SK-N-SH treated with all-trans-retinoic acid at 6 μM for 48 hours (cell line): ENCODE measurements around the gene TMEM39B.
A peak's percentile ranks its signal among the peaks of the same experiment; 100 is the strongest.

Source experiments
- ATAC-seq: fragments of 200-7000 bp; cut with Tn5 transposase; 3 replicates; pipeline ENCODE4 v1.9.1; 2020; ENCODE audit warnings: mild to moderate bottlenecking, moderate library complexity
- ARNTL ChIP-seq: fragments of 450-650 bp; formaldehyde crosslinking; IDR thresholded peaks from 2 replicates; pipeline ENCODE4 v1.5.0; 2020; ENCODE audit warnings: low read depth, mild to moderate bottlenecking, moderate library complexity, borderline replicate concordance
- BACH2 ChIP-seq: fragments of 250-450 bp; sonication (Bioruptor Pico); IDR thresholded peaks from 2 replicates; pipeline ENCODE4 v1.9.0; 2021; ENCODE audit warnings: mild to moderate bottlenecking, borderline replicate concordance
- CREB5 ChIP-seq: fragments of 250-450 bp; sonication (Bioruptor Pico); IDR thresholded peaks from 2 replicates; pipeline ENCODE4 v1.5.1; 2020; ENCODE audit warnings: low read depth, mild to moderate bottlenecking, moderate library complexity
- CSDC2 ChIP-seq: fragments of 250-450 bp; sonication (Bioruptor Pico); IDR thresholded peaks from 2 replicates; pipeline ENCODE4 v1.5.0; 2020; ENCODE audit warnings: mild to moderate bottlenecking, moderate library complexity
- CSRNP3 ChIP-seq: fragments of 250-450 bp; sonication (Bioruptor Pico); IDR thresholded peaks from 2 replicates; pipeline ENCODE4 v1.5.1; 2021; ENCODE audit warnings: mild to moderate bottlenecking, moderate library complexity
- ESRRG ChIP-seq: fragments of 250-450 bp; sonication (Bioruptor Pico); IDR thresholded peaks from 2 replicates; pipeline ENCODE4 v1.6.1; 2021; ENCODE audit warnings: mild to moderate bottlenecking
- GLIS3 ChIP-seq: fragments of 250-450 bp; sonication (Bioruptor Pico); IDR thresholded peaks from 2 replicates; pipeline ENCODE4 v1.5.0; 2020; ENCODE audit warnings: mild to moderate bottlenecking, moderate library complexity
- ISL1 ChIP-seq: fragments of 250-450 bp; sonication (Bioruptor Pico); IDR thresholded peaks from 2 replicates; pipeline ENCODE4 v2.1.2; 2022; ENCODE audit warnings: mild to moderate bottlenecking, moderate library complexity
- OSR1 ChIP-seq: fragments of 250-450 bp; sonication (Bioruptor Pico); IDR thresholded peaks from 2 replicates; pipeline ENCODE4 v1.8.0; 2022; ENCODE audit warnings: moderate library complexity, mild to moderate bottlenecking, inconsistent platforms
- PATZ1 ChIP-seq: fragments of 250-450 bp; sonication (Bioruptor Pico); IDR thresholded peaks from 2 replicates; pipeline ENCODE4 v1.8.0; 2020; ENCODE audit warnings: mild to moderate bottlenecking, moderate library complexity, borderline replicate concordance
- PPARA ChIP-seq: fragments of 250-450 bp; sonication (Bioruptor Pico); IDR thresholded peaks from 2 replicates; pipeline ENCODE4 v1.5.0; 2020; ENCODE audit warnings: mild to moderate bottlenecking, borderline replicate concordance
- RARB ChIP-seq: fragments of 250-450 bp; sonication (Bioruptor Pico); IDR thresholded peaks from 2 replicates; pipeline ENCODE4 v1.8.0; 2021; ENCODE audit warnings: mild to moderate bottlenecking, moderate library complexity
- SNAI2 ChIP-seq: fragments of 250-450 bp; sonication (Bioruptor Pico); IDR thresholded peaks from 2 replicates; pipeline ENCODE4 v1.5.0; 2020; ENCODE audit warnings: mild to moderate bottlenecking, moderate library complexity
- TCF4 ChIP-seq: fragments of 250-450 bp; sonication (Bioruptor Pico); IDR thresholded peaks from 2 replicates; pipeline ENCODE4 v1.8.0; 2021; ENCODE audit warnings: mild to moderate bottlenecking, moderate library complexity, borderline replicate concordance
- TOX ChIP-seq: fragments of 250-450 bp; sonication (Bioruptor Pico); IDR thresholded peaks from 2 replicates; pipeline ENCODE4 v1.8.0; 2021; ENCODE audit warnings: mild to moderate bottlenecking, moderate library complexity, borderline replicate concordance
- ZC3H10 ChIP-seq: fragments of 250-450 bp; sonication (Bioruptor Pico); IDR thresholded peaks from 2 replicates; pipeline ENCODE4 v1.5.1; 2021; ENCODE audit warnings: mild to moderate bottlenecking, moderate library complexity
- ZFP3 ChIP-seq: fragments of 250-450 bp; sonication (Bioruptor Pico); IDR thresholded peaks from 2 replicates; pipeline ENCODE4 v1.5.0; 2020; ENCODE audit warnings: mild to moderate bottlenecking, moderate library complexity
- ZNF565 ChIP-seq: fragments of 450-650 bp; formaldehyde crosslinking; conservative IDR thresholded peaks from 2 replicates; pipeline ENCODE4 v1.5.0; 2020; ENCODE audit warnings: low read depth, mild to moderate bottlenecking, moderate library complexity
- ZNF70 ChIP-seq: fragments of 450-650 bp; formaldehyde crosslinking; IDR thresholded peaks from 2 replicates; pipeline ENCODE4 v1.5.0; 2020; ENCODE audit warnings: mild to moderate bottlenecking, moderate library complexity
- ZNF8 ChIP-seq: fragments of 450-650 bp; formaldehyde crosslinking; IDR thresholded peaks from 2 replicates; pipeline ENCODE4 v1.5.0; 2020; ENCODE audit warnings: mild to moderate bottlenecking, moderate library complexity
- TF ChIP-seq, protein P1 (sequence below): fragments of 250-450 bp; sonication (Bioruptor Pico); IDR thresholded peaks from 2 replicates; pipeline ENCODE4 v1.8.0; 2021; ENCODE audit warnings: low read depth, mild to moderate bottlenecking, moderate library complexity, borderline replicate concordance

Gene TMEM39B

GRCh38 chr1:32025515-32025914 lies 47.2 kb upstream of the TMEM39B start:
- ATAC-seq = no peak

DNA sequence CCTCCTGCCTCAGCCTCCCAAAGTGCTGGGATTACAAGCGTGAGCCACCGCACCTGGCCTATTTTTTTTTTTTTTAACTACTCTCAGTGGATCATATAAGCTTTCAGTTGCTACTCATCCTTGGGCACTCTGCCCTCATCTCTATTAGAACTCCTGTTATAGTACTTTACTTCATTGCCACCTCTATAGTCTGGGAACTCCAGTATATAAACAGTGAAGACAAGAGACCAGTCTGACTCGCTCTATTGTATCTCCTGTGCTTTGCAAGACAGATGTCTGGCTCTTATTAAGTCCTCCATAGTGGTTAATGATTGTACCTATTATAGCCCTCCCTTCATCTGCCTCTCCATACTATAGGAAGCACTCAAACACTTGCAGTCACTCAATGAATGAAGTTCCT lies 44.0 kb upstream of the TMEM39B start:
- TF ChIP-seq ZNF565 (CRISPR knock-in tag) (no peak), SNAI2 (CRISPR knock-in tag) (no peak), ZNF8 (CRISPR knock-in tag) (no peak), ZNF70 (CRISPR knock-in tag) (no peak)
- TF ChIP-seq, all 23 proteins: peak for 0
- no peak; the same call in 2 of the 3 replicates for ATAC-seq

More at GRCh38 chr1:32025515-32025914, 47.2 kb upstream of the TMEM39B start:
- TF ChIP-seq CREB5 (CRISPR knock-in tag) = no peak
- no peak for TF ChIP-seq ZC3H10 (CRISPR knock-in tag)
- TF ChIP-seq CSRNP3 (CRISPR knock-in tag) = no peak
- TF ChIP-seq TOX (CRISPR knock-in tag) = no peak
- no peak for TF ChIP-seq ZNF8 (CRISPR knock-in tag)
- no peak for TF ChIP-seq TCF4

DNA sequence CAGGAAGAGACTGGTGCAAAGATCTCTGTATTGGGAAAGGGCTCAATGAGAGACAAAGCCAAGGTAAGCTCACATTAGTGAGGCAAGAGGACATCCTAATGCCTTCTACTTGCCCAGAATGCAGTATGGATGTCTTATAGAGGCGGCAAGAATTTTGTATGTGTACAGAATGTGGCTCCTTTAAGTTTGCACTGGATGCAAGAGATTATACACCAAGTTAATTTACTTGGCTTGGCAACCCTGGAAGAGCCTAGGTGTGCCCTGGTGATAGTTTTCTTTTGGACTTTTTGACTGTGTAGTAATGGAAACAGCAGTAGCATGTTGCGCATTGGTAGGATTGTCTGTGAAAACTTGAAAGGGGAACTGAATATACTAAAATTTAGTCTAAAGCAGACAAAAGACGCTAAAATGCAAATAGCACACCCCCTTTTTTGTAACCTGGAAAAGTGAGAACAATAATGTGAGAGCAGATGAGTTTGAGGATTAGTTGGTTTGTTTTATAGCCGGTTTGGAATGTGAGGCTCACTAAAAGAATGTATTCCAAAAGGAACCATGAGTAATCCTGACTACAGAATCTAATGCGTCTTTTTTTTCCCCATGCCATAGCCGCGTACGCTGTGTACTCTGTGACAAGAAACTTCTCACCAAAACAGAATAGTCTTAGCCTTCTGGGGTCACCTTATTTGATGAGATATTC lies 41.0 kb upstream of the TMEM39B start:
- TF ChIP-seq ZNF8 (CRISPR knock-in tag) = no peak
- ATAC-seq = peak; percentile 74

GRCh38 chr1:32032275-32032615 lies 40.5 kb upstream of the TMEM39B start:
- no peak for TF ChIP-seq ARNTL (CRISPR knock-in tag)
- no peak for TF ChIP-seq PATZ1
- no peak for TF ChIP-seq ZC3H10 (CRISPR knock-in tag)
- no peak for TF ChIP-seq ZFP3
- no peak for TF ChIP-seq CSRNP3 (CRISPR knock-in tag)
- no peak for ATAC-seq

DNA sequence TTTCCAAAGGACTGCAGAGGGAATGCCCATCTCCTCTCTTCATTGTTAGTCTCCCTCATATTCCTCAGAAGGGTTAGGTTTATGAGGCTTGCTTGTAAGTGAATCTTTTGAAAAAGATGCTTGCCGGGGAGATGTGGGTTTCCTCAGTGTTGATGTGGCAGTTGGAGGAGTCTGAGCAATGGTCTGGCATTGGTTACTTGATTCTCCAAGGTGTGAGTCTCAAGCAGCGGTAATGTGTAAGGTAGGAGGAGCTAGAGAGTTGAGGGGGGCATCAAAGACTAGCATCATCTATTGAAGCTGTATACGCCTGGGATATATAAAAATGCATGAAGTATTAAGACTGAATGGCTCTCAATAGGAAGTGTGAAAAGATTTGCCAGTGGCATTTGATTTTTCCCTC lies 37.6 kb upstream of the TMEM39B start:
- no peak for TF ChIP-seq RARB (CRISPR knock-in tag)
- ATAC-seq = no peak

GRCh38 chr1:32040711-32041110 lies 32.0 kb upstream of the TMEM39B start:
- TF ChIP-seq ISL1 (CRISPR knock-in tag) = no peak
- no peak for ATAC-seq

DNA sequence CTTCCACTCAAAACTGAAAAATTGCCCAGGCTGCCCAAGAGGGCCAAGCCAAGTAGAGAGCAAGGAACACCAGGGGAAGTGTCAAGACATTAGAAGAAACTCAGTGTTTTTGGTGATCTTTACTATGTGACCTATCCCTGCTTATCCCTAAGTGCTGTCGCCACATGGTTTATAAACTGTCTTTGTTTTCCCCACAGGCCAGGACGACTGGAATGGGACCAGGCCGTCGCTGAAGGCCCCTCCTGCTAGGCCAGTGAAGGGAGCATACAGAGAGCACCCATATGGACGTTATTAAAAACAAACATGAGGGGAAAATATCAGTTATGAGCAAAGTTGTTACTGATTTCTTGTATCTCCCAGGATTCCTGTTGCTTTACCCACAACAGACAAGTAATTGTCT lies 30.4 kb upstream of the TMEM39B start:
- ATAC-seq = no peak
- no peak for TF ChIP-seq TOX (CRISPR knock-in tag)
- TF ChIP-seq BACH2 (CRISPR knock-in tag) = no peak
- no peak for TF ChIP-seq ZNF8 (CRISPR knock-in tag)
- no peak for TF ChIP-seq GLIS3 (CRISPR knock-in tag)
- TF ChIP-seq, protein P1, sequence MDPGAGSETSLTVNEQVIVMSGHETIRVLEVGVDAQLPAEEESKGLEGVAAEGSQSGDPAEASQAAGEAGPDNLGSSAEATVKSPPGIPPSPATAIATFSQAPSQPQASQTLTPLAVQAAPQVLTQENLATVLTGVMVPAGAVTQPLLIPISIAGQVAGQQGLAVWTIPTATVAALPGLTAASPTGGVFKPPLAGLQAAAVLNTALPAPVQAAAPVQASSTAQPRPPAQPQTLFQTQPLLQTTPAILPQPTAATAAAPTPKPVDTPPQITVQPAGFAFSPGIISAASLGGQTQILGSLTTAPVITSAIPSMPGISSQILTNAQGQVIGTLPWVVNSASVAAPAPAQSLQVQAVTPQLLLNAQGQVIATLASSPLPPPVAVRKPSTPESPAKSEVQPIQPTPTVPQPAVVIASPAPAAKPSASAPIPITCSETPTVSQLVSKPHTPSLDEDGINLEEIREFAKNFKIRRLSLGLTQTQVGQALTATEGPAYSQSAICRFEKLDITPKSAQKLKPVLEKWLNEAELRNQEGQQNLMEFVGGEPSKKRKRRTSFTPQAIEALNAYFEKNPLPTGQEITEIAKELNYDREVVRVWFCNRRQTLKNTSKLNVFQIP = no peak
- no peak for TF ChIP-seq RARB (CRISPR knock-in tag)
- no peak for TF ChIP-seq ESRRG
- TF ChIP-seq OSR1 (CRISPR knock-in tag) = no peak
- no peak for TF ChIP-seq ZFP3
- no peak for TF ChIP-seq CSDC2 (CRISPR knock-in tag)
- TF ChIP-seq ZNF70 (CRISPR knock-in tag) = no peak
- no peak for TF ChIP-seq ZNF565 (CRISPR knock-in tag)
- no peak for TF ChIP-seq CREB5 (CRISPR knock-in tag)
- no peak for TF ChIP-seq PPARA (CRISPR knock-in tag)
